ENCODE data around the gene HOXA1.

The HOXA1 gene

GRCh38 chr7:27101957-27102580 lies 6.3 kb upstream of the HOXA1 start:
- no peaks in the 10 kb centered on the region for H3K36me3 ChIP-seq (ENCODE audit: insufficient read depth, low read length)
- no peak overlapping the region for H3K27ac ChIP-seq (ENCODE audit: low read depth, low read length)
- H2AFZ ChIP-seq (ENCODE audit: low read length, unreplicated experiment) = no peak overlapping the region
- peaks cover 9% of the 10 kb centered on the region for H3K4me1 ChIP-seq (ENCODE audit: control insufficient read depth, insufficient read depth, low read length, unreplicated experiment)
- no peaks in the 10 kb centered on the region for H3K79me2 ChIP-seq (ENCODE audit: control insufficient read depth, insufficient read depth, low read length, unreplicated experiment)
- no peak overlapping the region for H3K4me3 ChIP-seq (ENCODE audit: low read depth, low read length)
- H3K27me3 ChIP-seq (ENCODE audit: insufficient read depth, low read length) = peaks cover 100% of the 10 kb centered on the region

GRCh38 chr7:27101171-27101956 lies 5.6 kb upstream of the HOXA1 start:
- H3K27ac ChIP-seq (ENCODE audit: low read depth, low read length) = no peak overlapping the region
- H3K4me1 ChIP-seq (ENCODE audit: control insufficient read depth, insufficient read depth, low read length, unreplicated experiment) = peaks cover 10% of the 10 kb centered on the region
- H3K79me2 ChIP-seq (ENCODE audit: control insufficient read depth, insufficient read depth, low read length, unreplicated experiment) = no peaks in the 10 kb centered on the region
- no peaks in the 10 kb centered on the region for H3K36me3 ChIP-seq (ENCODE audit: insufficient read depth, low read length)
- H3K27me3 ChIP-seq (ENCODE audit: insufficient read depth, low read length) = peaks cover 100% of the 10 kb centered on the region
- H3K4me3 ChIP-seq (ENCODE audit: low read depth, low read length) = no peak overlapping the region
- H2AFZ ChIP-seq (ENCODE audit: low read length, unreplicated experiment) = no peak overlapping the region

GRCh38 chr7:27100694-27101170 lies 4.9 kb upstream of the HOXA1 start:
- no peak overlapping the region for H3K27ac ChIP-seq (ENCODE audit: low read depth, low read length)
- H3K36me3 ChIP-seq (ENCODE audit: insufficient read depth, low read length) = no peaks in the 10 kb centered on the region
- H3K27me3 ChIP-seq (ENCODE audit: insufficient read depth, low read length) = peaks cover 99% of the 10 kb centered on the region
- no peak overlapping the region for H2AFZ ChIP-seq (ENCODE audit: low read length, unreplicated experiment)
- peaks cover 10% of the 10 kb centered on the region for H3K4me1 ChIP-seq (ENCODE audit: control insufficient read depth, insufficient read depth, low read length, unreplicated experiment)
- H3K4me3 ChIP-seq (ENCODE audit: low read depth, low read length) = no peak overlapping the region
- H3K79me2 ChIP-seq (ENCODE audit: control insufficient read depth, insufficient read depth, low read length, unreplicated experiment) = no peaks in the 10 kb centered on the region

- no peak overlapping the region for H2AFZ ChIP-seq (ENCODE audit: low read length, unreplicated experiment)
- no peak overlapping the region for H3K4me3 ChIP-seq (ENCODE audit: low read depth, low read length)
- H3K27ac ChIP-seq (ENCODE audit: low read depth, low read length) = no peak overlapping the region
- no peaks in the 10 kb centered on the region for H3K36me3 ChIP-seq (ENCODE audit: insufficient read depth, low read length)
- H3K79me2 ChIP-seq (ENCODE audit: control insufficient read depth, insufficient read depth, low read length, unreplicated experiment) = no peaks in the 10 kb centered on the region
- peaks cover 99% of the 10 kb centered on the region for H3K27me3 ChIP-seq (ENCODE audit: insufficient read depth, low read length)
- peaks cover 10% of the 10 kb centered on the region for H3K4me1 ChIP-seq (ENCODE audit: control insufficient read depth, insufficient read depth, low read length, unreplicated experiment)
Measured at GRCh38 chr7:27099453-27100370, 3.9 kb upstream of the HOXA1 start.

- H3K27me3 ChIP-seq (ENCODE audit: insufficient read depth, low read length) = peaks cover 99% of the 10 kb centered on the region
- no peak overlapping the region for H2AFZ ChIP-seq (ENCODE audit: low read length, unreplicated experiment)
- no peak overlapping the region for H3K4me3 ChIP-seq (ENCODE audit: low read depth, low read length)
- H3K27ac ChIP-seq (ENCODE audit: low read depth, low read length) = no peak overlapping the region
- H3K4me1 ChIP-seq (ENCODE audit: control insufficient read depth, insufficient read depth, low read length, unreplicated experiment) = peaks cover 10% of the 10 kb centered on the region
- no peaks in the 10 kb centered on the region for H3K36me3 ChIP-seq (ENCODE audit: insufficient read depth, low read length)
- no peaks in the 10 kb centered on the region for H3K79me2 ChIP-seq (ENCODE audit: control insufficient read depth, insufficient read depth, low read length, unreplicated experiment)
Measured at GRCh38 chr7:27098578-27099451, 3.0 kb upstream of the HOXA1 start.

- H3K27ac ChIP-seq (ENCODE audit: low read depth, low read length) = no peak overlapping the region
- peaks cover 10% of the 10 kb centered on the region for H3K4me1 ChIP-seq (ENCODE audit: control insufficient read depth, insufficient read depth, low read length, unreplicated experiment)
- H2AFZ ChIP-seq (ENCODE audit: low read length, unreplicated experiment) = no peak overlapping the region
- no peaks in the 10 kb centered on the region for H3K79me2 ChIP-seq (ENCODE audit: control insufficient read depth, insufficient read depth, low read length, unreplicated experiment)
- H3K36me3 ChIP-seq (ENCODE audit: insufficient read depth, low read length) = no peaks in the 10 kb centered on the region
- peak overlapping the region; percentile 81 for H3K4me3 ChIP-seq (ENCODE audit: low read depth, low read length)
- peaks cover 99% of the 10 kb centered on the region for H3K27me3 ChIP-seq (ENCODE audit: insufficient read depth, low read length)
Measured at GRCh38 chr7:27097686-27098577, 2.1 kb upstream of the HOXA1 start.

GRCh38 chr7:27096768-27097514 lies 1.1 kb upstream of the HOXA1 start:
- Histone ChIP-seq H3K36me3 (ENCODE audit: insufficient read depth, low read length) (no peaks in the 10 kb centered on the region), H3K27me3 (ENCODE audit: insufficient read depth, low read length) (peaks cover 99% of the 10 kb centered on the region), H3K79me2 (ENCODE audit: control insufficient read depth, insufficient read depth, low read length, unreplicated experiment) (no peaks in the 10 kb centered on the region), H2AFZ (ENCODE audit: low read length, unreplicated experiment) (no peak overlapping the region), H3K4me1 (ENCODE audit: control insufficient read depth, insufficient read depth, low read length, unreplicated experiment) (peaks cover 10% of the 10 kb centered on the region), H3K4me3 (ENCODE audit: low read depth, low read length) (peak overlapping the region; percentile 81), H3K27ac (ENCODE audit: low read depth, low read length) (peak overlapping the region; percentile 24; the same call in 1 of the 2 replicates)

GRCh38 chr7:27095050-27095896 lies 527 bp downstream of the HOXA1 start:
- Histone ChIP-seq H3K4me1 (ENCODE audit: control insufficient read depth, insufficient read depth, low read length, unreplicated experiment) (peaks cover 10% of the 10 kb centered on the region), H3K4me3 (ENCODE audit: low read depth, low read length) (peak overlapping the region; percentile 81), H3K27ac (ENCODE audit: low read depth, low read length) (no peak overlapping the region), H3K27me3 (ENCODE audit: insufficient read depth, low read length) (peaks cover 99% of the 10 kb centered on the region), H3K79me2 (ENCODE audit: control insufficient read depth, insufficient read depth, low read length, unreplicated experiment) (no peaks in the 10 kb centered on the region), H2AFZ (ENCODE audit: low read length, unreplicated experiment) (no peak overlapping the region), H3K36me3 (ENCODE audit: insufficient read depth, low read length) (no peaks in the 10 kb centered on the region)

Measured in ACC112 (cell line).